IPS DF 19.7 (cell line): Measurements from ENCODE around the gene ACOT11.

ENCODE experiments used
- DNase-seq: peaks from one replicate; pipeline ENCODE4 v3.0.0-alpha.2; 2013; ENCODE audit warnings: low read depth, low spot score

ACOT11 gene

GRCh38 chr1:54585181-54586066 lies 37.4 kb downstream of the ACOT11 start:
- no peak for DNase-seq

DNA sequence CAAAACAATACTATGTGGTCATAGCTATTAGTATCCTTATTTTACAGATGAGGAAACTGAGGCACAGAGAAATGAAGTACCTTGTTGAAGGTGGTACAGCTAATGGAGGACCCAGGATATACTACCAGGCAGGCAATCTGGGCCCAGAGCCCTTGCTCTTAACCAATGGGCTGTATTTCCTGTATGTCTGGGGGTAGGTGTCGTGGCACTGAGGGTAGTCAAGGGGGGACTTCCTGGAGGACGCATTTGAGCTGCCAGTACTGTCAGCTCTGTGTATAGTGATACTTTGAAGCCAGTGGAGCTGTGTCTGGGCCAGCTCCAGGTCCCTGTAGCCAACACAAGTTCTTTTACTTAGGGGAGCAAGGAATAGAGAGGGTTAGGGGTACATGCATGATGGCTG lies 40.3 kb downstream of the ACOT11 start:
- DNase-seq, result no peak

- DNase-seq, result no peak
Observed at GRCh38 chr1:54591127-54591756, 43.2 kb downstream of the ACOT11 start.

GRCh38 chr1:54593571-54594160 lies 45.6 kb downstream of the ACOT11 start:
- DNase-seq, result no peak

GRCh38 chr1:54594463-54594862 lies 46.4 kb downstream of the ACOT11 start:
- DNase-seq, result no peak

DNA sequence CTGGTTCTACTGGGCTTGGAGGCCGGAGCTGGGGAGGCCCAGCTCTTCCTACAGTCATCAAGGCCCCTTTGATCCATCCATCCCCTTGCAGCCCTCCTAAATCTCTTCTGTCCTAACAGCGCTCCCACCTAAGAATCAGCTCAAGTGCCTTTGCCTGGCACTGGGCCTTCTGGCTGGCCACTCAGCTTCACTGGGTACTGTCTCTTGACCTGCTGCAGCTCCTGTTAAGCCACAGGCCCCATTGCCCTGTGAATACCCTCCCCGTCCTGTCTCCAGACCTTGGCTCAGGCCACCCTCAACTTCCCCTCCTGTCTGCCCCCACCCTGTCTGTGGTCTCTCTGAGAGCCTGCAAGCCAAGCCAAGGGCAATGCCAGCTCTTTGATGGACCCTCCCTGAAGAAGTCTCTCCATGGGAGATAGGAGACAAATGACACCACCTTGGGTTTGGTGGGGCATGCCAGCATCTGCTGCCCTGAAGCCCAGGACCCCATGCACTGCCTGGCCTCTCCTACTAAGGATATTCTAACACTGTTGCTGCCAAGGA lies 48.0 kb downstream of the ACOT11 start:
- no peak for DNase-seq

- DNase-seq, result no peak
Observed at GRCh38 chr1:54596756-54597155, 48.7 kb downstream of the ACOT11 start.

DNA sequence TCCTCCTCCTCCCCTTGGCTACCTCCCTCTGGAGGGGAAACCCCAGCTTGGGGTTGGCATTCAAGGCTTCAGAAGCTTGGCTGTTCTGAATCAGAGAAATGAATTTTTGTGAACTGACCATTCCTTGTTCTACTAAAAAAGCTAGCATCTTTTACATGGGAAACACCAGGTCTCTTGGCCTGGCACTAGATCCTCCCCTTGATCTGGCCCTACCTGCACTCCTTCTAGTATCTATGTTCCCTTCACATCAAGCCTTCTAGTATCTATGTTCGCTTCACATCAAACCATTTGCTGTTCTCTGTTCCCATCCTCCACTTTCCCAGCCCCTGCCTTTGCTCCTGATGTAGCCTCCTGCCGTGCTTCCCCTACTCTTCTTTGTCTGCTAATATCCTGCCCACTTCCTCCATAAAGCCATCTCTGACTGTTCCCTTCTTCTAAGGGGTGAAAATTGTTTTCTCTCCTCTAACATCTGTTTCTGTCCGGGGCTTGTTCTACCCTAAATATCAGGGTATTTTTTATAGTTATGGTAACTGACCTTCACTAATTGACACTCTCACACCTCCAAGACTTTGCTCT lies 49.5 kb downstream of the ACOT11 start:
- no peak for DNase-seq

- no peak for DNase-seq
Observed at GRCh38 chr1:54599211-54599823, 51.3 kb downstream of the ACOT11 start.

- no peak for DNase-seq
Observed at GRCh38 chr1:54600947-54601721, 53.1 kb downstream of the ACOT11 start.

DNA sequence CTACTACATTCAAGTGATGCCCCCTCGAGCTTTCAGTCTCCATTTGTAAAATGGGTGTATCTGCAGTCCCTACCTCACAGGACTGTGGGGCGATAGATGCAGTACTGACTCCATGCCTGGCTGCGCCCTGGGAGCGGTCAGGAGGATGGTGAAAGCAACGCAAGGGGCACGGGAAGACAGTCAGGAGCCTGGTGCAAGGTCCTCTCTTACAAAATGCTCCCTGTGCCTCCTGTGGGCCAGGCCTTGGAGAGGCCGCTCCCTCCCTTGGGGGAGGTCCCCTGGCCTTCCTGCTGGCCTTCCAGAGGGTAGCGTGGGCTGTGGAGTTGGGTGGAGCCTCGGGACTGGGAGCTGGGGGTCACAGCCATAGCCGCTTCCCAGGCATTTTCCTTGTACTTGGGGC lies 53.7 kb downstream of the ACOT11 start:
- no peak for DNase-seq

DNA sequence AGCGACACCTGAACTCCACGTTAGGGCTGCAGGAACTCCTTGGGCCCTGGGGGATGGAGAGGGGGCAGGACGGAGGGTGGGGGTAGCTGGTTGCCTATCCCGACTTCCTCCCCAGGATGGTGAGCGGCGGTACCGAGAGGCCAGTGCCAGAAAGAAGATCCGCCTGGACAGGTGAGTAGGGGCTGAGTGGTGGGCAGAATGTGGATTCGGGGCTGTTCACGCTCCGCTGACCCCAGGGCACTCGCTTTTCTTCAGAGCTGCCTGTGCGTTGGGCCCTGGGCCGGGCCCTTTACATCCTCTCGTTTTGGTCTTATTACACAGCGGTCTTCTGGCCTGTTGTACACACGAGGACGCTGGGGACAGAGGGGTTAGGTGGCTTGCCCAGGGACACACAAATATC lies 54.5 kb downstream of the ACOT11 start:
- DNase-seq, result no peak

GRCh38 chr1:54603241-54603640 lies 55.2 kb downstream of the ACOT11 start:
- no peak for DNase-seq

- DNase-seq, result no peak
Observed at GRCh38 chr1:54604051-54604450, 56.0 kb downstream of the ACOT11 start.

DNA sequence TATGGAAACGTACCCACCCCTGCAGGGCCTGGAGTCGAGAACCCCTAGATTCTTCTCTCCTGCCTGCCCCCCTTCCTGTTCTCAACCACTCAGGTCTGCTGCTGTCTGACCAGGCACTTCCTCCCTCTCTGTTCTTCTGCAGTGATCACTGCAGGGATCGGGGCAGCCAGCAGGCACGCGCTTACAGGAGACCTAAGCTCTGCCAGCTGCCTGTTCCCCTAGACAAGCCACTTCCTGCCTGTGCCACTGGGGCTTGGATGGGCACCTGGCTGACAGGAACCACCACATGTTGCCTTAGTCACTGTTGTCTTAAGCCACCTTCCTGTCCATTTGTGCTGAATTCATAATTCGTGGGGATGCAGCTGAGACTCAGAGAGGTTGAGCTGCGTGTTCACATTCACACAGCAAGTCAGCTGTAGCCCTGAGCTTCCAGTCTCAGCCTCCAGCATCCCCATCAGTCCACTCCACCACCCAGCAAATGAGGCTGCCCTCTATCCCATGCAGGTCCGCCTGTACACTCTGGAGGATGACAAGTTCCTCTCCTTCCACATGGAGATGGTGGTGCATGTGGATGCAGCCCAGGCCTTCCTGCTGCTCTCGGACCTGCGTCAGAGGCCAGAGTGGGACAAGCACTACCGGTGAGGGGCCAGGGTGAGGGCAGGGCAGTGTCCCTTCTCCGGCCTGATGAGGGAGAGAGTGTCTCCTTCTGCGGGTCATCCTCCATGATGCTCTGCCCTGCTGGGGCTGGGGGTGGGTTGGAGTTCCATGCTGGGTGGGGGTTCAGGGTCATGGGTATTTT lies 56.7 kb downstream of the ACOT11 start:
- DNase-seq, result no peak

DNA sequence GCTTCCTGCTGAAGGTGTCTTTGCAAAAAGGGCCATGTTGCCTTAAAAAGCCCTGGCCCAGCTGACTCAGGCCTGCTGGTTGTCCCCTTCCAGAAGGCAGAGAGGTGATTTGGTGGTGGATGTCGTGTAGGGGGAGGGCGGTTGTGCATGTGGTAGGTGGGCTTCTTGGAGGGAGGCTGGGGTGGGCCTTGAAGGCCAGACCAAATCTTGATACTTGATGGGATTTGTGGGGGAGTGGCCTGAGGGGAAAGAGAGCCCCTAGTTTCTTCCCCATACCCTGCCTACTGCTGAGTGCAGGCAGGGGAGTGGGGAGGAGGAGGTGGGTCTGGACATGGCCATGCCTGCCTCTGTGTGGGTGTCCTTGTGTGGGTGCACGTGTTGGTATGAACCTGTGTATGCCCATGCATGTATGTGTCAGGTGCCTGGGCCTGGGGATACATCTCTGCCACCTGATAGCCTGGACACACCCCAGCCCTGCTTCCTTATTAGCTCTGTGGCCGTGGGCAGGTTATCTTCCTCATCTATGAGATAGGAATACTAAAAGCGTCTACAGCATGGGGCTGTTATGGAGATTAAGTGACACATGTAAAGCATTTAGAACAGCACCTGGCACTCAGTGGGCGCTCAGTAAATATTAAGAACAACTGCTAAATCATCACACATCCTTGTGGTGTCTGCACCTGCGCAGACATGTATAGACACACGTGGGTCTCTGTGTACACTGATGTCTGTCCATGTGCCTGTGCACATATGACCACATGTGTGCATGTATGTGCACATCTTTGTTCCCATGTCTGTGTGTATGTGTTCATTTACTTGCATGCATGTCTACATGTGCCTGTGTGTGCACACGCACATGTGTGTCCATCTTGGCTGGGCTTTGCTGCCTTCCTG lies 58.3 kb downstream of the ACOT11 start:
- no peak for DNase-seq

- DNase-seq, result no peak
Observed at GRCh38 chr1:54606990-54607325, 58.9 kb downstream of the ACOT11 start.

DNA sequence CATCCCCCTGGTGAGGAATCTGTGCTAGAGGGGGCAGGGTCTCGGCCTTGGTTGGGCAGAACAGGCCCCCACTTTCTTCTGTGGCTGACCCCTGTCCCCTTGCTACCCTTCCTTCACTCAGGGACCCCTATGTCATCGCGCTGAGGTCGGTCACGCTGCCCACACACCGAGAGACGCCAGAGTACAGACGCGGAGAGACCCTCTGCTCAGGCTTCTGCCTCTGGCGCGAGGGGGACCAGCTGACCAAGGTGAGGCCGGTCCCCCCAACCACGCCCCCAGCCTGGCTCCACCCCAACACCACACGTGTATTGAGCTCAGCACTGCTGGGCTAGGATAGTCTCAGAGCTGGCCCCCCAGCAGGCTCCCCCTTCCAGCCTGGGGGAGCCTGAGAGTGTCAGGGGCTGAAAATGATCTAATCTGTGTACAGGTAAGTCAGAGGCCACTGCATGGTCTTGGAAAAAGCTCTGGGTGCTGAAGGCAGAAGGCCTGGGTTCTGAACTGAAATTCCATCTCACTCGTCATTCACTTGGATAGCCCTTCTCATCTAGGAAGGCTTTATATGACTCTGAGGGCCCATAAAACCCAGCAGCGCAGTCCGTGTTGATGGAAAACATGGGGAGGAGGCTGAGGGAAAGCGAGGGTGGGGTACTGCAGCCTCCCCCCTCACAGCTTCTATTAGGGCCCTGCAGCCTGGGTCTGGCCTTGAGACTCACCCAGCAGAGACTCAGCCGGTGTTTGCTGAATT lies 60.0 kb downstream of the ACOT11 start:
- DNase-seq, result no peak
